HG02840 (cell line): ENCODE measurements around the gene USP13.
A peak's percentile ranks its signal among the peaks of the same experiment; 100 is the strongest.
"Not testable (repeated sequence)": the region's sequence is repeated elsewhere in the genome, so short reads cannot be mapped to it uniquely, and the experiment has no call there.

Source experiments
- ATAC-seq: cut with Tn5 transposase; IDR thresholded peaks from one replicate; pipeline ENCODE4 v1.9.1; 2021; ENCODE audit warnings: mild to moderate bottlenecking, moderate library complexity, moderate number of reproducible peaks; ENCODE audit not compliant: unreplicated experiment, low FRiP score

The USP13 gene

GRCh38 chr3:179782841-179783240 is 130.0 kb downstream of the USP13 start:
- ATAC-seq = not testable (repeated sequence)

GRCh38 chr3:179788996-179789395 is 136.2 kb downstream of the USP13 start:
- ATAC-seq = no peak

GRCh38 chr3:179791793-179792192 is 139.0 kb downstream of the USP13 start:
- no peak for ATAC-seq

GRCh38 chr3:179794355-179794754 is 141.5 kb downstream of the USP13 start:
- no peak for ATAC-seq

DNA sequence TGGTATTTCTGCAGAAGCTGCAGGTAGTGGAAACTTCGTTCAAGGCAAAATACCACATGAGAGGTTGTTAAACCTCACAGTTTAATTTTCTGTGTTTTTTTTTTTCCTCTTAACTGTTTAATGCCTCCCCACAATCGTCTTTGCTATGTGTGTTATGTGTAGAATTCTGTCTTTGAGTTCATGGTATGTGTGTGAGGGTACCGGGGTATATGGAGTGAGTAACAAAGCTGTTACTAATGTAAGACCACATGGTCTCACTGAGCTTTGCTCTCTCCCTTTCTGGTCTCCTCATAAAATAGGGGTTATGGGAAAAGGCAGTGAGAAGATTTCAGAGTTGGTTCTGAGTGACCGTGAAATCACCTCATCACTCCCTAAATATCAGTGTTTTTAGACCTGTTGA is 143.6 kb downstream of the USP13 start:
- no peak for ATAC-seq

DNA sequence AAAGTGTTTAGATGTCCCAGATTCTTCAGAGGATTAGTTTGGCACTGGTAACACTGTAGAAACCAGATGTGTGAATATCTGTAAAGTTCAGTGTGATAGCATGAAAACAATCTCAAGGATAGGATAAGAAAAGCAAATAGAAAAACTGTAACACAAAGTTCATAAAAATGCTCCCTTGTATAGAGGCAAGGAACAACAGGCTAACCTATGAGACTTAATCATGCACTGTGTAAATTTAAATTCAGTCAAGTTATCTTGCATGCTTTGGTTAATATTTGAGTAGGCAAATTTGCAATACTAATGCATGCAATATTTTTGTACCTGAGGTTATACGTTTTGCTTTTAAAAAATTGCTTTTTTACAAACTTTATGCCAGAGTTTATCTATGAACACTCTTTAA is 144.4 kb downstream of the USP13 start:
- ATAC-seq = no peak

DNA sequence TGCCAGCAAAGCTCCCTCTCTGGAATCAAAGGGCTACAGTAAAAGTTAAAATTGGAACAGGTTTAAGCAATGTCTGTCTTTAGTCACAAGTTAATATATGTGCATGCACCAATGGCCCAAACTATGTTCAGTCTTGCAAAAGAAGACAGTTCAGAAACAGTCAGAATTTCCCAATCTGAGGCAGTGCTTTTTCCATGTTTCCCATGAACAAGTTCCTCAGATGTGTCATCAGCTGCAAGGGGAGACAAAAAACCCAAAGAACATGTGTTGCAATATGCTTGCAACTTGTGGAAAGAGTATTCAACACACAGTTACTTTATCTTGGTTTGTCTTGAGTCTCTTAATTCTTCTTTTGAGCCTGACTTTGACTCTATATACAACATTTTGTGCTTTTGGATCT is 148.4 kb downstream of the USP13 start:
- no peak for ATAC-seq

- ATAC-seq = no peak
Observed at GRCh38 chr3:179801856-179802255, 149.0 kb downstream of the USP13 start.

GRCh38 chr3:179806177-179806576 is 153.3 kb downstream of the USP13 start:
- no peak for ATAC-seq

DNA sequence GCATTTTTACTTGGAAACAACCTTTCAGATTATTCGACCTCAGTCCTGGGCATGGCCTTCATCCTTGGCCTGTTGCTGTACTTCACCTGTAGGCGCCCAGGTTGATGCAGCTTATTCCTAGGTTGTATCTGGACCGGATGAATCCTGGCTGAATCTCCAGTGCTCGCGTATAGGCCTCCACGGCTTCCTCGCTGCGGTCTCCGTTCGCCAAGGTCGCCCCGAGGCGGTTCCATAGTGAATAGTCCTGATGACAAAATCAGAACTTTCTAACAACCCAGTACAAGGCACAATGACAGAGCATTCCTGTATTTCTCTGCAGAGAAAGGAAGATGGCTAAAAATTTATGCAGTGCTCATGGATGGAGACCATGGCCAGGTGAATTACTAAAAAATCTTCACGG is 154.7 kb downstream of the USP13 start:
- ATAC-seq = no peak

GRCh38 chr3:179809639-179810038 is 156.8 kb downstream of the USP13 start:
- ATAC-seq = no peak

DNA sequence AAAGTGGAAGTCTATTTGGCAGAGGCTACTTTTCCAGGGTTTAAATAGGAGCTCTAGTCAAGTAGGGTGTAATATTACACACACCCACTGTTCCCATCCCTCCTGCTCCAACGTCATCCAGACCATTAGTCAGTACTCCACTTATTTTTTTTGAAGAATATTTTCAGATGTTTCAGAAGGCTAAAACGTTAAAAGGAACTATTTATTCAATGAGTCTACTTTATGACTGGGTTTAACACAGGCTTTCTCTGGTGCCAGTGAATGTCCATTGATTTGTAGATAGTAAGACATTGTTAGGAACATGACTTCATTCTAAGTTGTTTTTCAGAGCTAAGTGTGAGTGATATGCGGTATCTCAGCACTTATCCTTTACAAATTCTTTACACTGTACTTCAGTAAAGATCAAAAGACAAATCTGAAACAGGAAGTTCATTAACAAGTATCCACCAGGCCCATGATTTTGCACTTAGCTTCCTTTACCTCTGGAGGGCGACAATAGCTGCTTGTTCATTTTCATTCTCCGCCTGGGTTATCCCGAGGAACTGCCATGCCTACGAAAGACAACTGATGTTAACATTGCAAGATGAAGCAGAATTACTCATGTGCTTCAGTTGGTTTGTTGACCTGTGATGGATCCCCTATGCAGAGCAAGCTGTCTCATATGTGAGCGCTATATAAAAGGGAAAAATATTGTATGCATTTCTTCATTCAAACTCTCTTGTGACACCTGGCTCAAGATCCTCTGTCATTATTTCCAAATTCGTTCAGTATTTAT is 158.7 kb downstream of the USP13 start:
- ATAC-seq = peak; percentile 83

DNA sequence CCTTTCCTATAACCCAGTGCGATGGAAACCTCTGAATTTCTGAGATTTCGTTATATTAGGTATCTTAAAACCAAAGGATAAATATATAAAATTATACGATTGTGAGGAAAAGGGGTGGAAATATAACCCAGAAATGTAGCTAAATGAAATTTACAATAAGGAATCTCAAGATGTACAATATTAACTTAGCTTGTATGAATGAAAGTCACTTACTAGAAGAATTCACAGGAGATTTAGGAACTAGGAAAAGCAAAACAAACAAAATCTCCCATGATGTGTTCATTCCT is 159.2 kb downstream of the USP13 start:
- no peak for ATAC-seq

- no peak for ATAC-seq
Observed at GRCh38 chr3:179819379-179819778, 166.5 kb downstream of the USP13 start.

GRCh38 chr3:179822296-179822695 is 169.5 kb downstream of the USP13 start:
- ATAC-seq = no peak

DNA sequence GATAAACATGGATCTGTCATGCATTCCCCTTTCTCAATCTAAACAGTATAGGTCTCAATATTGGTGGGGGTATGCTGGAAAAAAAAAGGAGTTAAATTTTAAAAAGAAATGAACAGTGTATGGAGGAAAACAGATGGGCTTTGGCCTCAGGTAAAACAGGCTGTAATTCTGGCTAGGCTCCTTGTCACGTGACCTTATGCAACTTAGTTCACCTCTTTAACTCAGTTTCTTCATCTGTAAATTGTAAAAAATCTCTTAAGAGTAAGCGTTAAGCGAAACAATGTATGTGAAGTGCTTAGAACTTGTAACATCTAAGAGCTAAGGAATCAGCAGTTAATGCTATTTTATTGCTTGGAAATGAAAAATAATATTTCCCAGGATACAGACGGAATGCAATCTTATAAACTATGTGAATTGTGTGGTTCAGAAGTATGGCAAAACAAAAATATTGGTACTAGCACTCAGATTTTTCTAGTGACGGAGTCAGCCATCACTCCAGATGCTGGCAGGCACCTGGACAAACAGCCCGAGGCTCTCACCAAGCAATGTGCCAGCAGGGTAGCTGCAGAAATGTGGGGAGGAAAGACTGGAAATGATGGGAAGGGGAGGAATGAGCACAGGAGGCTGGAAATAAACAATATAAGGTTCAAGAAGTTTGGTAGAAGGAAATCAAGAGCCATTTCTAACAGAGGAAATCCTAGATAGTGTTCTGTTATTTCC is 172.8 kb downstream of the USP13 start:
- no peak for ATAC-seq

GRCh38 chr3:179826247-179826637 is 173.4 kb downstream of the USP13 start:
- no peak for ATAC-seq

- ATAC-seq = no peak
Observed at GRCh38 chr3:179828738-179829137, 175.9 kb downstream of the USP13 start.

GRCh38 chr3:179829401-179829800 is 176.6 kb downstream of the USP13 start:
- no peak for ATAC-seq

DNA sequence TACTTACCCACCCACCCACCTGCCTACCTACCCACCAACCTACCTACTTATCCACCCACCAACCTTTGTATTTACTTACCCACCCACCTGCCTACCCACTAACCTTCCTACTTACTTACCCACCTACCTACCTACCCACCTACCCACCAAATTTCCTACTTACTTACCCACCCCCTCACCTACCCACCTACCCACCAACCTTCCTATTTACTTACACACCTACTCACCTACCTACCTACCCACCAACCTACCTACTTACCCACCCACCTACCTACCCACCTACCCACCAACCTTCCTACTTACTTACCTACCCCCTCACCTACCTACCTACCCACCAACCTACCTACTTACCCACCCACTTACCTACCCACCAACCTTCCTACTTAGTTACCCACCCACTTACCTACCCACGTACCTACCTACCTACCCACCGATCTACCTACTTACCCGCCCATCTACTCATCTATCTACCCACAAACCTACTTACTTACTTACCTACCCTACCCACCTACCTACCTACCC is 179.6 kb downstream of the USP13 start:
- no peak for ATAC-seq

DNA sequence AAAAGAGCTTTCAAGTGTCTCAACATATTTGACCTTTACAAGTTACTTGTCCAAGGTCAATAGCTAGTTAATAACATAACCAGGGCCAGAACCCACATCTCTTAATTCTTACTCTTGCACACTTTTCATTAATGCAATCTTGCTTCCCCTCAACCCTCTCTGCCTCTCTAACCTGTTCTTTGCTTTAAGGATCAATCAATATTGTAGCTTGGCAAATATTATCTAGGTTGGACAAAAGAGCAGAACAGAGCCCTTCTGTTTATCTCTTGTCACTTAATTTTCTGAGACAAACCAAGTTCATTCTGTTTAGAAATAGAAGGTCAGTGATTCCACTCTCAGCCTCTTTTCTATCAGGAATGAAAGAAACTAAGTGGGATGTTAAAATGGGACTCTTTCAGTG is 180.5 kb downstream of the USP13 start:
- ATAC-seq = no peak

GRCh38 chr3:179837374-179837773 is 184.5 kb downstream of the USP13 start:
- no peak for ATAC-seq
